HepG2 (cell line): ENCODE data around the gene METAP1D. TPM values are rescaled to one million over a fixed set of nuclear protein-coding genes. Genes with fewer than 3 reads are reported as not detected.
A peak's percentile ranks its signal among the peaks of the same experiment; 100 is the strongest.

Source experiments
- AHDC1 ChIP-seq: sonication (generic); formaldehyde crosslinking; IDR thresholded peaks from 2 replicates; pipeline ENCODE4 v1.5.1; 2020; ENCODE audit warnings: mild to moderate bottlenecking, missing genetic modification reagents, borderline replicate concordance
- EHMT2 ChIP-seq: fragments of 200-600 bp; sonication (generic); IDR thresholded peaks from 2 replicates; pipeline ENCODE4 v1.7.0; 2017; ENCODE audit warnings: antibody characterized with exemption, low read depth, low read length, borderline replicate concordance
- GZF1 ChIP-seq: sonication (generic); formaldehyde crosslinking; IDR thresholded peaks from 2 replicates; pipeline ENCODE4 v1.5.1; 2020; ENCODE audit warnings: mild to moderate bottlenecking, missing genetic modification reagents
- MIER2 ChIP-seq: IDR thresholded peaks from 2 replicates; pipeline ENCODE4 v1.6.1; 2016; ENCODE audit warnings: missing biosample characterization, missing genetic modification reagents
- MTA3 ChIP-seq: sonication (generic); formaldehyde crosslinking; IDR thresholded peaks from 2 replicates; pipeline ENCODE4 v1.4.0; 2020; ENCODE audit warnings: missing genetic modification reagents
- PHF20 ChIP-seq: sonication (generic); formaldehyde crosslinking; IDR thresholded peaks from 2 replicates; pipeline ENCODE4 v1.5.0; 2020; ENCODE audit warnings: mild to moderate bottlenecking, missing genetic modification reagents
- PLRG1 ChIP-seq: fragments of 450-650 bp; conservative IDR thresholded peaks from 2 replicates; pipeline ENCODE4 v1.6.1; 2016
- SSRP1 ChIP-seq: IDR thresholded peaks from 2 replicates; pipeline ENCODE4 v1.6.1; 2016; ENCODE audit warnings: control low read depth
- SYNCRIP ChIP-seq: fragments of 200-400 bp; formaldehyde crosslinking; IDR thresholded peaks from 2 replicates; pipeline ENCODE4 v1.6.1; 2018; ENCODE audit warnings: mild to moderate bottlenecking, low read depth, low read length; ENCODE audit not compliant: insufficient read depth
- TARDBP ChIP-seq: sonication (generic); formaldehyde crosslinking; IDR thresholded peaks from 2 replicates; pipeline ENCODE4 v1.8.0; 2022; ENCODE audit warnings: mild to moderate bottlenecking, missing genetic modification reagents
- TFDP1 ChIP-seq: IDR thresholded peaks from 2 replicates; pipeline ENCODE4 v1.6.1; 2016; ENCODE audit warnings: missing compliant biosample characterization, missing genetic modification reagents, borderline replicate concordance
- ZBTB33 ChIP-seq: sonication (generic); formaldehyde crosslinking; IDR thresholded peaks from 2 replicates; pipeline ENCODE4 v1.4.0; 2020; ENCODE audit warnings: missing genetic modification reagents
- ZEB1 ChIP-seq: IDR thresholded peaks from 2 replicates; pipeline ENCODE4 v1.6.1; 2012; ENCODE audit warnings: mild to moderate bottlenecking, low read depth, inconsistent platforms; ENCODE audit not compliant: insufficient replicate concordance
- ZNF670 ChIP-seq: sonication (generic); formaldehyde crosslinking; IDR thresholded peaks from 2 replicates; pipeline ENCODE4 v1.8.0; 2022; ENCODE audit warnings: mild to moderate bottlenecking, missing genetic modification reagents, borderline replicate concordance
- ZNF746 ChIP-seq: sonication (generic); formaldehyde crosslinking; IDR thresholded peaks from 2 replicates; pipeline ENCODE4 v1.8.0; 2022; ENCODE audit warnings: mild to moderate bottlenecking, missing genetic modification reagents
- polyA plus RNA-seq, 8 experiments: library from polyadenylated mRNA; depleted of rRNA in 3 of 8; stranded (reverse) in 7 of 8; unstranded in 1 of 8; fragments of >200 nt; fragmentation: Illumina TruSeq in 4 of 8; extraction: Trizol in 4 of 8; gene quantifications; 2 replicates each; pipeline versions ENCODE4 v1.2.1 to v1.2.3, GENCODE V29; 2011 to 2016; ENCODE audit warnings: low read depth in 4 of 8, missing spikeins in 1 of 8, mixed read lengths in 1 of 8; ENCODE audit not compliant: insufficient read depth in 1 of 8
- total RNA-seq, 5 experiments: library from RNA; depleted of rRNA; stranded (reverse); fragments of >200 nt; fragmentation: Illumina TruSeq; extraction: Trizol; gene quantifications; 2 replicates each; pipeline ENCODE4 v1.2.3, GENCODE V29; 2016; ENCODE audit warnings: low read depth in 1 of 5
- TF ChIP-seq, protein P1 (sequence below): sonication (generic); formaldehyde crosslinking; IDR thresholded peaks from 2 replicates; pipeline ENCODE4 v1.8.0; 2022; ENCODE audit warnings: missing genetic modification reagents, low read depth, mild to moderate bottlenecking, borderline replicate concordance
- TF ChIP-seq, protein P2 (sequence below): sonication (generic); formaldehyde crosslinking; IDR thresholded peaks from 2 replicates; pipeline ENCODE4 v1.5.0; 2020; ENCODE audit warnings: missing genetic modification reagents

METAP1D gene
- total and polyA plus RNA-seq, 2 of the 13 experiments (the other 11 are each of a cell fraction or from before 2014, with no cell fraction given) = 14.7 to 21.6 TPM

DNA sequence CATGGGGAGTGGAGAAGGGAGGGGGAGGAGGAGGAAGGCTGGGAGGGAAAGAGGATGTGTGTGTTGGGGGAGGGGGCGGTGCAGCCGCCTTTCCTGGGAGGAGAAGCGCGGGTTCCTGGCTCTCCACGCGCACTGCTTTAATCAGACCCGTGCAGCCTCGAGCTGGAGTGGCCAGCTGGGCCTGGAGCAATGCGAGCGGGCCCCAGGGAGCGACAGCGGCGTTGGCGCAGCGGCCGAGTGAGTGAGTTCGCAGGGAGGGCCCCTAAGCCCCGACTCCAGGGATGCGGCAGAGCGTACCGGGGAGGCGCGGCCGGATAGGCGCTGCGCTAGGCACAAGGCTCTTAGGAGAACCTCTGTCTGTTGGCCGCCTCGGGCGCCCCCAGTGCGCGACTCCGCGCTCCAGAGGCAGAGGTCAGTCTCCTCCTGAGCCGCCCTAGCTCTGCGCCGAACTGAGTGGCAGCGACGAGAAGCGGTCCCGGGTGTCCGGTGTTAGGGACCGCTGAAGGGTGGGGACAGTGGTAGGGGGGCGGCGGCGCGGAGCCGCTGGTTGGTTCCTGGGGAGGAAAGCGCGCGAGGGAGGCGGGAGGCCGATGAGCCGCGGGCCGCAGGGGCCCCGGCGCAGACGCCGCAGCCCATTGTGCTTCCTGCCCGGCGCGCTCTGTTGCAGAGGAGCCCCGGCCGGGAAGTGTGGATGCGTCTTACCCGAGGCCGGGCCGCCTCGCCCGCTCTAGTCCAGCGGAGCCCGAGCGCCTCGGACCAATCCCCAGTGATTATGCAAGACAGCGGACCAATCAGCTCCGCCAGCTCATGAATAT, 85.1 kb downstream of the METAP1D start (continued):
- TF ChIP-seq AHDC1 (CRISPR knock-in tag) = no peak
- no peak for TF ChIP-seq ZBTB33
- TF ChIP-seq PLRG1 = no peak
- TF ChIP-seq MTA3 (CRISPR knock-in tag) = no peak
- TF ChIP-seq, protein P1, sequence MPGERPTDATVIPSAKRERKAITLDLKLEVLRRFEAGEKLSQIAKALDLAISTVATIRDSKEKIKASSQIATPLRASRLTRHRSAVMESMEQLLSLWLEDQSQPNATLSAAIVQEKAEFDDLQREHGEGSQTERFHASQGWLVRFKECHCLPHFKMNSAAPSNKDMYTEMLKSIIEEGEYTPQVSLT (CRISPR knock-in tag) = 0 out of 2 replicates have a peak, but pooled peaks have one; percentile 25
- TF ChIP-seq, protein P2, sequence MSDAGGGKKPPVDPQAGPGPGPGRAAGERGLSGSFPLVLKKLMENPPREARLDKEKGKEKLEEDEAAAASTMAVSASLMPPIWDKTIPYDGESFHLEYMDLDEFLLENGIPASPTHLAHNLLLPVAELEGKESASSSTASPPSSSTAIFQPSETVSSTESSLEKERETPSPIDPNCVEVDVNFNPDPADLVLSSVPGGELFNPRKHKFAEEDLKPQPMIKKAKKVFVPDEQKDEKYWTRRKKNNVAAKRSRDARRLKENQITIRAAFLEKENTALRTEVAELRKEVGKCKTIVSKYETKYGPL = peak; percentile 37; the same call in 1 of the 2 replicates
- no peak; the same call in 1 of the 2 replicates for TF ChIP-seq PHF20 (CRISPR knock-in tag)
- TF ChIP-seq TARDBP (CRISPR knock-in tag) = no peak
- TF ChIP-seq ZEB1 = no peak
- no peak for TF ChIP-seq ZNF670 (CRISPR knock-in tag)
- TF ChIP-seq MIER2 (CRISPR knock-in tag) = no peak
- TF ChIP-seq SYNCRIP = no peak
- no peak for TF ChIP-seq GZF1 (CRISPR knock-in tag)
- TF ChIP-seq TFDP1 (CRISPR knock-in tag) = peak; percentile 66; the same call in 1 of the 2 replicates
- no peak for TF ChIP-seq EHMT2
- peak; percentile 56; the same call in 1 of the 2 replicates for TF ChIP-seq ZNF746
- no peak for TF ChIP-seq SSRP1 (CRISPR knock-in tag)
